Measurements from ENCODE around the gene UNC45B.

- TF ChIP-seq CTCF (IDR thresholded peaks at IDR 0.05) (no peak), POLR2A (IDR thresholded peaks at IDR 0.05) (no peak)
Measured at GRCh38 chr17:35183332-35183731, 35.7 kb downstream of the UNC45B start.

Measured in testis (tissue), 2 donors.